Esophagus muscularis mucosa (tissue), 4 donors: ENCODE results near the gene MT1B. TPM values are rescaled to one million over a fixed set of nuclear protein-coding genes. Genes with fewer than 3 reads are reported as not detected.
"Not testable (repeated sequence)": the region's sequence is repeated elsewhere in the genome, so short reads cannot be mapped to it uniquely, and the experiment has no call there.

Source experiments
- DNase-seq: peaks from one replicate; pipeline ENCODE4 v3.0.0-alpha.2; 2017; ENCODE audit errors: extremely low spot score
- H3K27ac ChIP-seq, 4 donors: fragments of 200-600 bp; sonication (generic); replicated peaks in 1 of 4; 1 replicate in 3 of 4; 2 replicates in 1 of 4; pipeline ENCODE4 v1.5.1; 2016 to 2019; ENCODE audit warnings: mild to moderate bottlenecking in 1 of 4
- H3K27me3 ChIP-seq, 4 donors: fragments of 200-600 bp; sonication (generic); one replicate each; pipeline versions ENCODE4 v1.5.1 to v1.6.0; 2016 to 2019
- H3K36me3 ChIP-seq, 4 donors: fragments of 200-600 bp; sonication (generic); one replicate each; pipeline ENCODE4 v1.5.1; 2016 to 2019
- H3K4me1 ChIP-seq, 4 donors: fragments of 200-600 bp; sonication (generic); one replicate each; pipeline ENCODE4 v1.5.1; 2016 to 2019
- H3K4me3 ChIP-seq, 4 donors: fragments of 200-600 bp; sonication (generic); 1 replicate in 2 of 4; 2 replicates in 2 of 4; pipeline ENCODE4 v1.5.1; 2016 to 2019; ENCODE audit warnings: mild to moderate bottlenecking in 4 of 4, moderate library complexity in 1 of 4
- H3K9me3 ChIP-seq, 4 donors: fragments of 200-600 bp; sonication (generic); 1 replicate in 3 of 4; 2 replicates in 1 of 4; pipeline ENCODE4 v1.5.1; 2016 to 2019
- CTCF ChIP-seq, 3 experiments: fragments of 200-600 bp in 2 of 3; fragments of 450-650 bp in 1 of 3; sonication (generic) in 2 of 3; IDR thresholded peaks; one replicate each; pipeline ENCODE4 v1.5.1; 2017 to 2019; ENCODE audit warnings: antibody characterized with exemption in 3 of 3, mild to moderate bottlenecking in 2 of 3, moderate library complexity in 1 of 3
- EP300 ChIP-seq: sonication (generic); formaldehyde crosslinking; IDR thresholded peaks from one replicate; pipeline ENCODE4 v1.6.1; 2017; ENCODE audit warnings: antibody characterized with exemption
- POLR2A ChIP-seq: fragments of 450-650 bp; IDR thresholded peaks from one replicate; pipeline ENCODE4 v1.6.1; 2017; ENCODE audit warnings: antibody characterized with exemption, moderate library complexity, mild to moderate bottlenecking, low read depth
- POLR2AphosphoS5 ChIP-seq, 2 donors: sonication (generic); formaldehyde crosslinking; IDR thresholded peaks; one replicate each; pipeline ENCODE4 v1.6.1; 2017; ENCODE audit warnings: antibody characterized with exemption in 2 of 2
- WGBS: methylation state at CpG from one replicate; pipeline ENCODE4 v1.1.5; 2018; 5-methylcytosine and 5-hydroxymethylcytosine counted together
- intact Hi-C: fragments of 100-400 bp; cut with DNase I; formaldehyde crosslinking; loops from one replicate; pipeline ENCODE4 v1.15.1; 2023
- total RNA-seq, 4 donors: library from RNA; depleted of rRNA; stranded (reverse); fragments of >200 nt; gene quantifications; one replicate each; pipeline versions ENCODE4 v1.1.0 to v1.2.1, GENCODE V29; 2016

MT1B gene
- total RNA-seq, 4 donors from 2014 or later = not detected

- Histone ChIP-seq H3K27ac (peak overlapping the region; percentile 63 to 68 (median 65)), H3K27me3 (no peaks in the 10 kb centered on the region), H3K36me3 (no peaks in the 10 kb centered on the region), H3K9me3 (no peaks in the 10 kb centered on the region), H3K4me1 (peaks cover 15 to 28% (median 23%) of the 10 kb centered on the region in 4 donors), H3K4me3 (peak overlapping the region; percentile 52 to 58 (median 53))
- 12% methylated on average over 3 of the region's 41 CpGs for WGBS
- intact Hi-C loops = no loop called here
- DNase-seq = no peak
- TF ChIP-seq CTCF (IDR thresholded peaks at IDR 0.05) (peak in 1 of 3 experiments; percentile 2), POLR2A (no peak), POLR2AphosphoS5 (IDR thresholded peaks at IDR 0.05) (peak in 1 of 2 donors; percentile 84)
These were observed 34.2 kb upstream of the MT1B start for GRCh38 chr16:56617212-56618085.

- Histone ChIP-seq H3K36me3 (no peaks in the 10 kb centered on the region), H3K4me1 (peaks cover 15 to 28% (median 23%) of the 10 kb centered on the region in 4 donors), H3K27me3 (no peaks in the 10 kb centered on the region), H3K9me3 (no peaks in the 10 kb centered on the region), H3K4me3 (peak overlapping the region in 1 of 4 donors; percentile 58), H3K27ac (peak overlapping the region in 2 of 4 donors; percentile 65 to 68)
- 86% methylated on average over 6 of the region's 6 CpGs for WGBS
- no peak for DNase-seq
- no peak for TF ChIP-seq POLR2AphosphoS5 (IDR thresholded peaks at IDR 0.05)
- intact Hi-C loops = no loop called here
These were observed 33.5 kb upstream of the MT1B start for GRCh38 chr16:56618138-56618537.

GRCh38 chr16:56620339-56620897 lies 31.3 kb upstream of the MT1B start:
- 87% methylated on average over 7 of the region's 8 CpGs for WGBS
- TF ChIP-seq CTCF (IDR thresholded peaks at IDR 0.05) (no peak), POLR2AphosphoS5 (IDR thresholded peaks at IDR 0.05) (no peak), POLR2A (no peak), EP300 (no peak)
- Histone ChIP-seq H3K36me3 (no peaks in the 10 kb centered on the region), H3K4me3 (no peak overlapping the region), H3K9me3 (no peaks in the 10 kb centered on the region), H3K27ac (no peak overlapping the region), H3K4me1 (peaks cover 20 to 35% (median 26%) of the 10 kb centered on the region in 4 donors), H3K27me3 (no peaks in the 10 kb centered on the region)
- intact Hi-C loops = loop anchor here (10.0 kb wide), 1 partner anchor 196 kb away; the partner anchor contains the start of gene AMFR
- DNase-seq = no peak

- intact Hi-C loops = loop anchor here (10.0 kb wide), 1 partner anchor 197 kb away; the partner anchor contains the start of gene AMFR
- H3K4me3 ChIP-seq, H3K27me3 ChIP-seq, H3K9me3 ChIP-seq, DNase-seq, H3K36me3 ChIP-seq: not testable (repeated sequence)
- WGBS = 80% methylated on average over 4 of the region's 4 CpGs
- H3K27ac ChIP-seq = peak overlapping the region in 3 of 4 donors; percentile 27 to 35 (median 27)
- peaks cover 32 to 45% (median 35%) of the 10 kb centered on the region in 4 donors for H3K4me1 ChIP-seq
These were observed 29.8 kb upstream of the MT1B start for GRCh38 chr16:56621665-56622445.

- 91% methylated on average over 5 of the region's 5 CpGs for WGBS
- DNase-seq, H3K4me3 ChIP-seq, H3K27ac ChIP-seq, H3K36me3 ChIP-seq, H3K9me3 ChIP-seq, H3K27me3 ChIP-seq: not testable (repeated sequence)
- intact Hi-C loops = loop anchor here (10.0 kb wide), 1 partner anchor 198 kb away; the partner anchor contains the start of gene AMFR
- peaks cover 29 to 43% (median 30%) of the 10 kb centered on the region in 4 donors for H3K4me1 ChIP-seq
These were observed 28.5 kb upstream of the MT1B start for GRCh38 chr16:56623184-56623583.

GRCh38 chr16:56623637-56624036 lies 28.0 kb upstream of the MT1B start:
- Histone ChIP-seq H3K4me3 (no peak overlapping the region), H3K27ac (no peak overlapping the region), H3K4me1 (peaks cover 24 to 40% (median 30%) of the 10 kb centered on the region in 4 donors), H3K36me3 (no peaks in the 10 kb centered on the region), H3K27me3 (no peaks in the 10 kb centered on the region), H3K9me3 (no peaks in the 10 kb centered on the region)
- TF ChIP-seq EP300 = no peak
- intact Hi-C loops = loop anchor here (2.0 to 10.0 kb wide), 2 partner anchors 15 to 199 kb away; partner anchors contain the start of genes AMFR and MT2A
- WGBS = 97% methylated on average over 2 of the region's 2 CpGs
- no peak for DNase-seq
